IMR-90 (cell line): ENCODE data around the gene AKAP13. TPM values are rescaled to one million over a fixed set of nuclear protein-coding genes. Genes with fewer than 3 reads are reported as not detected.

Source experiments
- ATAC-seq: fragments of 200-7000 bp; cut with Tn5 transposase; 2 replicates; pipeline ENCODE4 v1.9.1; 2020; ENCODE audit warnings: low read depth, mild to moderate bottlenecking, moderate library complexity
- BruUV-seq: library from RNA; stranded (reverse); fragments of 400-500 nt; replicated peaks from 2 replicates; lab custom pipeline; 2021; lab: Mats Ljungman, UMichigan
- CTCF ChIA-PET: fragments of 300-600 bp; formaldehyde crosslinking; extraction: SDS; loops from one replicate; lab custom pipeline; 2021; ENCODE audit warnings: antibody characterized with exemption; lab: Yijun Ruan, JAX
- POLR2A ChIA-PET: fragments of 300-600 bp; sonication (Branson Sonifier 250); formaldehyde crosslinking; loops from one replicate; lab custom pipeline; 2022; ENCODE audit warnings: antibody characterized with exemption; ENCODE audit not compliant: unreplicated experiment; lab: Charles Lee
- DNase-seq: peaks from one replicate; pipeline ENCODE4 v3.0.0; 2013
- H2AFZ ChIP-seq: replicated peaks from 2 replicates; pipeline ENCODE3; 2013; ENCODE audit warnings: low read length, mild to moderate bottlenecking; ENCODE audit not compliant: poor library complexity
- H2AK5ac ChIP-seq: 2 replicates; pipeline ENCODE4 v1.6.1; 2013; ENCODE audit warnings: low read depth, low read length, inconsistent platforms
- H2AK9ac ChIP-seq: replicated peaks from 2 replicates; pipeline ENCODE3; 2013; ENCODE audit warnings: mild to moderate bottlenecking, low read depth, low read length, moderate library complexity; ENCODE audit not compliant: poor library complexity
- H2BK120ac ChIP-seq: 2 replicates; pipeline ENCODE4 v1.6.1; 2013; ENCODE audit warnings: low read depth, low read length, inconsistent platforms
- H2BK15ac ChIP-seq: 3 replicates; pipeline ENCODE4 v1.6.1; 2013; ENCODE audit warnings: low read depth, low read length, inconsistent platforms
- H2BK20ac ChIP-seq: 2 replicates; pipeline ENCODE4 v1.6.1; 2013; ENCODE audit warnings: low read depth, mild to moderate bottlenecking, inconsistent platforms, low read length, moderate library complexity
- H2BK5ac ChIP-seq: 2 replicates; pipeline ENCODE4 v1.6.1; 2013; ENCODE audit warnings: mild to moderate bottlenecking, low read depth, low read length, inconsistent platforms; ENCODE audit not compliant: poor library complexity, severe bottlenecking
- H3K14ac ChIP-seq: replicated peaks from 2 replicates; pipeline ENCODE4 v1.6.1; 2013; ENCODE audit warnings: low read depth, low read length, inconsistent platforms
- H3K18ac ChIP-seq: 2 replicates; pipeline ENCODE4 v1.6.1; 2013; ENCODE audit warnings: low read depth, low read length, control low read depth
- H3K23ac ChIP-seq: 2 replicates; pipeline ENCODE4 v1.6.1; 2013; ENCODE audit warnings: low read depth, low read length, inconsistent platforms
- H3K27ac ChIP-seq: 2 replicates; pipeline ENCODE4 v1.5.1; 2013; ENCODE audit warnings: mild to moderate bottlenecking, control low read depth, low read length; ENCODE audit not compliant: insufficient read depth
- H3K27me3 ChIP-seq: 2 replicates; pipeline ENCODE4 v1.6.1; 2013; ENCODE audit warnings: low read length; ENCODE audit not compliant: control insufficient read depth, insufficient read depth
- H3K36me3 ChIP-seq: 2 replicates; pipeline ENCODE4 v1.6.1; 2013; ENCODE audit warnings: low read length, mixed read lengths; ENCODE audit not compliant: control insufficient read depth, insufficient read depth
- H3K4ac ChIP-seq: 2 replicates; pipeline ENCODE4 v1.6.1; 2013; ENCODE audit warnings: low read depth, low read length, inconsistent platforms
- H3K4me1 ChIP-seq: 2 replicates; pipeline ENCODE4 v1.6.1; 2013; ENCODE audit warnings: low read length, mixed read lengths; ENCODE audit not compliant: control insufficient read depth, insufficient read depth
- H3K4me2 ChIP-seq: 2 replicates; pipeline ENCODE4 v1.6.1; 2013; ENCODE audit warnings: low read depth, mild to moderate bottlenecking, control low read depth, low read length, moderate library complexity
- H3K4me3 ChIP-seq: 2 replicates; pipeline ENCODE4 v1.5.1; 2013; ENCODE audit warnings: low read depth, mild to moderate bottlenecking, control low read depth, low read length, moderate library complexity; ENCODE audit not compliant: insufficient read depth
- H3K56ac ChIP-seq: 2 replicates; pipeline ENCODE4 v1.6.1; 2013; ENCODE audit warnings: low read length, inconsistent platforms; ENCODE audit not compliant: insufficient read depth; ENCODE audit errors: extremely low read depth
- H3K79me1 ChIP-seq, 2 experiments: 2 replicates each; pipeline ENCODE4 v1.6.1; 2013; ENCODE audit warnings: low read length in 2 of 2, inconsistent platforms in 1 of 2, low read depth in 1 of 2
- H3K9ac ChIP-seq: 2 replicates; pipeline ENCODE4 v1.6.1; 2013; ENCODE audit warnings: low read depth, low read length, control low read depth
- H3K9me1 ChIP-seq: 2 replicates; pipeline ENCODE4 v1.6.1; 2013; ENCODE audit warnings: low read length, inconsistent platforms; ENCODE audit not compliant: insufficient read depth
- H3K9me3 ChIP-seq: 2 replicates; pipeline ENCODE4 v1.6.1; 2013; ENCODE audit warnings: low read length; ENCODE audit not compliant: control insufficient read depth, insufficient read depth
- H4K20me1 ChIP-seq: 2 replicates; pipeline ENCODE4 v1.6.1; 2013; ENCODE audit warnings: low read length, inconsistent platforms; ENCODE audit not compliant: insufficient read depth
- H4K5ac ChIP-seq: 2 replicates; pipeline ENCODE4 v1.6.1; 2013; ENCODE audit warnings: mild to moderate bottlenecking, low read depth, low read length, control low read depth
- H4K8ac ChIP-seq, 2 experiments: 2 replicates each; pipeline ENCODE4 v1.6.1; 2013; ENCODE audit warnings: low read depth in 2 of 2, low read length in 2 of 2, control low read depth in 1 of 2, inconsistent platforms in 1 of 2
- H4K91ac ChIP-seq: 2 replicates; pipeline ENCODE4 v1.6.1; 2013; ENCODE audit warnings: low read depth, low read length, inconsistent platforms; ENCODE audit not compliant: insufficient read depth
- BHLHE40 ChIP-seq: fragments of 150-350 bp; IDR thresholded peaks from 2 replicates; pipeline ENCODE4 v1.6.1; 2016; ENCODE audit warnings: mild to moderate bottlenecking, low read depth, low read length
- CEBPB ChIP-seq: IDR thresholded peaks from 2 replicates; pipeline ENCODE4 v1.6.1; 2012; ENCODE audit warnings: low read depth, low read length, improper control_type of control experiment
- CHD1 ChIP-seq: IDR thresholded peaks from 2 replicates; pipeline ENCODE4 v1.6.1; 2012; ENCODE audit warnings: low read depth, low read length, improper control_type of control experiment
- CTCF ChIP-seq: conservative IDR thresholded peaks from 2 replicates; pipeline ENCODE4 v1.5.1; 2012; ENCODE audit warnings: mild to moderate bottlenecking, low read depth, low read length, improper control_type of control experiment
- FOS ChIP-seq: fragments of 150-350 bp; IDR thresholded peaks from 2 replicates; pipeline ENCODE4 v1.6.1; 2016; ENCODE audit warnings: low read depth, low read length
- MAFK ChIP-seq: IDR thresholded peaks from 2 replicates; pipeline ENCODE4 v1.6.1; 2012; ENCODE audit warnings: low read depth, low read length, improper control_type of control experiment
- MAZ ChIP-seq: IDR thresholded peaks from 2 replicates; pipeline ENCODE4 v1.6.1; 2012; ENCODE audit warnings: low read depth, mild to moderate bottlenecking, low read length, improper control_type of control experiment, moderate library complexity, borderline replicate concordance
- MXI1 ChIP-seq: IDR thresholded peaks from 2 replicates; pipeline ENCODE4 v1.6.1; 2012; ENCODE audit warnings: low read depth, mild to moderate bottlenecking, low read length, moderate library complexity, borderline replicate concordance
- NFE2L2 ChIP-seq: fragments of 150-350 bp; IDR thresholded peaks from 2 replicates; pipeline ENCODE4 v1.6.1; 2016; ENCODE audit warnings: low read depth, mild to moderate bottlenecking, low read length
- POLR2A ChIP-seq: IDR thresholded peaks from 2 replicates; pipeline ENCODE4 v1.6.1; 2012; ENCODE audit warnings: mild to moderate bottlenecking, low read depth, low read length
- RCOR1 ChIP-seq: IDR thresholded peaks from 2 replicates; pipeline ENCODE4 v1.6.1; 2012; ENCODE audit warnings: mild to moderate bottlenecking, low read length, improper control_type of control experiment; ENCODE audit not compliant: insufficient replicate concordance
- RFX5 ChIP-seq: IDR thresholded peaks from 2 replicates; pipeline ENCODE4 v1.8.0; 2012; ENCODE audit warnings: low read depth, mild to moderate bottlenecking, low read length, moderate library complexity
- SMC3 ChIP-seq: fragments of 150-350 bp; IDR thresholded peaks from 2 replicates; pipeline ENCODE4 v1.6.1; 2016; ENCODE audit warnings: low read depth, mild to moderate bottlenecking, antibody characterized with exemption, low read length, moderate library complexity
- WGBS, 2 experiments: methylation state at CpG; one replicate each; pipeline versions ENCODE4 v1.1.5 to v1.1.7; 2013; ENCODE audit warnings: missing lambda C conversion rate in 2 of 2; ENCODE audit not compliant: insufficient read length in 1 of 2; ENCODE audit errors: extremely low coverage in 2 of 2; 5-methylcytosine and 5-hydroxymethylcytosine counted together
- dilution Hi-C: fragments of 300-500 bp; cut with HindIII; formaldehyde crosslinking; loops from one replicate; pipeline ENCODE4 v1.14.3; 2018; ENCODE audit warnings: low sequenced_read_pairs; ENCODE audit not compliant: unreplicated experiment
- in situ Hi-C: fragments of 300-500 bp; cut with MboI; formaldehyde crosslinking; loops from 3 replicates; pipeline ENCODE4 v1.14.3; 2019; ENCODE audit warnings: low sequenced_read_pairs, inconsistent platforms, mixed read lengths
- intact Hi-C: fragments of 100-400 bp; cut with micrococcal nuclease; formaldehyde crosslinking; loops from 2 replicates; pipeline ENCODE4 v1.10.0; 2022
- polyA plus RNA-seq, 3 experiments: library from polyadenylated mRNA; depleted of rRNA; stranded (reverse); fragments of >200 nt; gene quantifications; 2 replicates each; pipeline ENCODE4 v1.2.3, GENCODE V29; 2012; ENCODE audit warnings: low replicate concordance in 1 of 3
- total RNA-seq: library from RNA; depleted of rRNA; stranded (reverse); fragments of >200 nt; gene quantifications from 2 replicates; pipeline ENCODE4 v1.2.3, GENCODE V29; 2012
- TF ChIP-seq, protein P1 (sequence below): fragments of 150-350 bp; IDR thresholded peaks from 2 replicates; pipeline ENCODE4 v1.6.1; 2016; ENCODE audit warnings: low read depth, mild to moderate bottlenecking, low read length, moderate library complexity, borderline replicate concordance
- TF ChIP-seq, protein P2 (sequence below): fragments of 150-350 bp; IDR thresholded peaks from 2 replicates; pipeline ENCODE4 v1.6.1; 2017; ENCODE audit warnings: mild to moderate bottlenecking, antibody characterized with exemption, low read length, low read depth

AKAP13 gene
- total and polyA plus RNA-seq, 2 of the 4 experiments (the other 2 are of a cell fraction): 10.4 to 46.4 TPM

- CTCF ChIA-PET: interaction anchor here (1.1 to 1.5 kb wide), 2 partner anchors 17 to 38 kb away, joined by 3 to 4 read pairs; no protein-coding TSS in a partner anchor
- H3K4me1 ChIP-seq: peaks cover 23% of the 10 kb centered on the region
- H3K4me3 ChIP-seq: no peak overlapping the region
- H2AK9ac ChIP-seq: no peak overlapping the region
- BruUV-seq: no TSS peak
- peak; percentile 34 for ATAC-seq
- H2AK5ac ChIP-seq: peak overlapping the region; percentile 12; the same call in 1 of the 2 replicates
- no CpG with 5 or more reads among the region's 7 CpGs for WGBS, 2 experiments
- peaks cover 7% of the 10 kb centered on the region; the same call in 1 of the 2 replicates for H4K20me1 ChIP-seq
- no peaks in the 10 kb centered on the region for H3K9me3 ChIP-seq
- H2BK120ac ChIP-seq: peak overlapping the region; percentile 28
- H3K79me1 ChIP-seq: peaks cover 48 to 86% of the 10 kb centered on the region in 2 experiments
- H3K18ac ChIP-seq: peak overlapping the region; percentile 71
- peak overlapping the region in 1 of 2 experiments; percentile 17; a peak in 1 of 4 replicates for H4K8ac ChIP-seq
- in situ Hi-C loops (no loop called here), dilution Hi-C loops (no loop called here), intact Hi-C loops (loop anchor here (10.0 kb wide), 1 partner anchor 210 kb away; no protein-coding TSS in a partner anchor)
- H3K9ac ChIP-seq: no peak overlapping the region
- H3K4me2 ChIP-seq: peak overlapping the region; percentile 63; the same call in 1 of the 2 replicates
- H2BK15ac ChIP-seq: peak overlapping the region; percentile 0; the same call in 1 of the 3 replicates
- peaks cover 18% of the 10 kb centered on the region for H3K9me1 ChIP-seq
- DNase-seq: no peak
- peak overlapping the region; percentile 23 for H2BK20ac ChIP-seq
- H3K27ac ChIP-seq: peak overlapping the region; percentile 58; the same call in 1 of the 2 replicates
- H2AFZ ChIP-seq: no peak overlapping the region
- peak overlapping the region; percentile 42 for H4K5ac ChIP-seq
- peak overlapping the region; percentile 50 for H2BK5ac ChIP-seq
- peak overlapping the region; percentile 2; the same call in 1 of the 2 replicates for H3K23ac ChIP-seq
- H3K14ac ChIP-seq: peak overlapping the region; percentile 1; the same call in 1 of the 2 replicates
- POLR2A ChIA-PET: no interaction called here
- H3K27me3 ChIP-seq: no peaks in the 10 kb centered on the region
- peak overlapping the region; percentile 2; the same call in 1 of the 2 replicates for H3K56ac ChIP-seq
- H3K4ac ChIP-seq: peak overlapping the region; percentile 3; the same call in 1 of the 2 replicates
- no peaks in the 10 kb centered on the region for H3K36me3 ChIP-seq
- H4K91ac ChIP-seq: peak overlapping the region; percentile 9; the same call in 1 of the 2 replicates
- TF ChIP-seq BHLHE40 (no peak), CHD1 (no peak), CTCF (no peak), CEBPB (no peak), RCOR1 (no peak), POLR2A (no peak), MAZ (no peak), MAFK (no peak), MXI1 (no peak), NFE2L2 (no peak), RFX5 (no peak), SMC3 (no peak), FOS (no peak)
- TF ChIP-seq, protein P1, sequence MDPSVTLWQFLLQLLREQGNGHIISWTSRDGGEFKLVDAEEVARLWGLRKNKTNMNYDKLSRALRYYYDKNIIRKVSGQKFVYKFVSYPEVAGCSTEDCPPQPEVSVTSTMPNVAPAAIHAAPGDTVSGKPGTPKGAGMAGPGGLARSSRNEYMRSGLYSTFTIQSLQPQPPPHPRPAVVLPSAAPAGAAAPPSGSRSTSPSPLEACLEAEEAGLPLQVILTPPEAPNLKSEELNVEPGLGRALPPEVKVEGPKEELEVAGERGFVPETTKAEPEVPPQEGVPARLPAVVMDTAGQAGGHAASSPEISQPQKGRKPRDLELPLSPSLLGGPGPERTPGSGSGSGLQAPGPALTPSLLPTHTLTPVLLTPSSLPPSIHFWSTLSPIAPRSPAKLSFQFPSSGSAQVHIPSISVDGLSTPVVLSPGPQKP: no peak
- TF ChIP-seq, protein P2, sequence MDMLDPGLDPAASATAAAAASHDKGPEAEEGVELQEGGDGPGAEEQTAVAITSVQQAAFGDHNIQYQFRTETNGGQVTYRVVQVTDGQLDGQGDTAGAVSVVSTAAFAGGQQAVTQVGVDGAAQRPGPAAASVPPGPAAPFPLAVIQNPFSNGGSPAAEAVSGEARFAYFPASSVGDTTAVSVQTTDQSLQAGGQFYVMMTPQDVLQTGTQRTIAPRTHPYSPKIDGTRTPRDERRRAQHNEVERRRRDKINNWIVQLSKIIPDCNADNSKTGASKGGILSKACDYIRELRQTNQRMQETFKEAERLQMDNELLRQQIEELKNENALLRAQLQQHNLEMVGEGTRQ: no peak
Measured at GRCh38 chr15:85624291-85624801, 243.9 kb downstream of the AKAP13 start.
